NCI-H2196 (cell line): Measurements from ENCODE around the gene DCC.

Experiments
- DNase-seq: peaks from one replicate; lab custom pipeline; 2025; ENCODE audit not compliant: unreplicated experiment; lab: John Stamatoyannopoulos, UW

The DCC gene

GRCh38 chr18:52764316-52764715 is 424.3 kb downstream of the DCC start:
- no peak for DNase-seq

- no peak for DNase-seq
Measured at GRCh38 chr18:52766002-52766545, 426.1 kb downstream of the DCC start.

DNA sequence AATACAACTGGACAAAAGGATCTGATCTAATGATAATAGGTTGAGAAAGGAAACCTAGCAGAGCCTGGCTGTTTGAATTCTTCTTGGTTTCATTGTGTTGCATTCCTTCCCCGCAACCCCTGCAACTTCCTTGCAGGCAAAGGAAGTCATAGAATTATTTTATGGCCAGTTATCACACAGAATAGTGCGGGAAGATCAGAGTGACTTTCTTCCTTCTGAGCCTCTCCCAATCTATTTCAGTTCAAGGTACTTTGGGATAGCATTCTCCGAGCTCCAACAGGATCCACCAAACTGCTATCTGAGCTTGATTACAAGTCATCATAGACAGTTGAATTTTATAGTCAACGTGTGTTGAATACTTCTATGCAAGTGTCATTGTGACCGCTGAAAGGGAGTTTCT is 441.1 kb downstream of the DCC start:
- no peak for DNase-seq

DNA sequence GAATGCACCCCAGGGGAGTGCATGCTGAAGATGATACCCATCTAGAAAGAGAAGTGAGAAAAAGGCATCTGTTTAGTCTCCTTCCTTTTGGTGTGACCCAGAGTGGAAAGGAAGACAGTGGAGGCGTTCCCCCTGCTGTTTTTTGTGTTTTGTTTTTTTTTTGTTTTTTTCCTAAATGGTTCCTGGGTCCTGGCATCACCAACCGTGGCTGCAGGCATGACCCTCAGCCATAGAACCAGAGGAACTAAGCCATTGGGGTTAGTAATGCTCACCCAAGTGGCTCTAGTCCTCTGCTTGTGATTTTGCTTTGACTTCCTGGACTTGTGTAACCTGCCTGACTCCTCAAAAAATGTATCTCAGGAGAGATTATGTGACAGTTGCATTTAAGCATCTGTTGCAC is 451.3 kb downstream of the DCC start:
- no peak for DNase-seq

DNA sequence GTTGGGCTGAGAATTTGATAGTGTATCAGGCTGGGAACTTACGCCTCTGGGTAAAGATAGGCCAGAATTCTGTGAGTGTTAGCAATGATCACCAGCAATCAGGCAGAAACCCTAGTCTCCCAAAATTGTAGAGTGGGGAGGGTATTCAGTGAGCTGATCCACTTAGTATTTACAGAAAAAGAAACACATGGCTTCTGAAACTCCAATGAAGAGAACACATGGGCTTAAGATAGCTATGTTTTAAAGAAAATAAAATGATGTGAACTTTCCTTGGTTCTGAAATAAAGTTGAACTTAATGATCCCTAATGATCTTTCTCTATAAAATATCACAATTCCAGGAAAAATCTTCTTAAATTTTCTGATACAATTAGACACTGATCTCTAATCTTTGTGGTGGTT is 472.8 kb downstream of the DCC start:
- no peak for DNase-seq

GRCh38 chr18:52813635-52814416 is 473.8 kb downstream of the DCC start:
- DNase-seq = no peak

DNA sequence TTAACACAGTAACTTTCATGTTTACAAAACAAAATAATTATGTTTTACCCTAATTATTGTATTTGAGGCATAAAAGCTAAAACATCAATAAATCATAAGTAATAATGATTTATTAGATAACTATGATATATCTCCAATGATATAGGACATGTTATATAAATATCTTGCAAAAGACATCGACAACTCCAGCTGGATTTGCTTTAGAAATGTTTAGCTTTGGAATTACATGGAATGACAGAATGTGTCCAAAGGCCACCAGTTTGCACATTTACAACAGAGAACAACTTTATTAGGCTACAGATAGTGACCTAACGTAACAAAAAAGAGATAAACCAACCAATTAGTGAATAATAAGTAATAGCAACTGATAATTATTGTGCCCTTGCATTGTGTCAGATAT is 475.7 kb downstream of the DCC start:
- no peak for DNase-seq

GRCh38 chr18:52816121-52816520 is 476.1 kb downstream of the DCC start:
- DNase-seq = no peak

DNA sequence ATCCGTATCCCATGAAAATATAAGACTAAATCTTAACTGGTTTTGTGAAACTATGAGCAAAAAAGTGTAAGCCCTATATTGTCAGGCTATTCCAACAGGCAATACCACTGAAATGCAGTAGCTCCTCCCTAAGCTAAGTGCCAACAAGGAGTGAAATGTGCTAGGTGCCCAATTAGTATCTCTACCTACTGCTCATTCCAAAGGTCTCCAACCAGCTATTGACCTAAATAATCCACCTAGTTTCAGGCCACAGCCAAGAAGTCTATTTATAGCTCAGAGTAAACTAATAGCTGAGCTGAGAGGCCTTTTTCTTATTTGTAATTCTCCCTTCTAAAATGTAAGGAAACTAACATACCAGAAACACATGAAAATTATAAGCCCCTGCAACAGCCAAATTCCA is 482.2 kb downstream of the DCC start:
- no peak for DNase-seq

- no peak for DNase-seq
Measured at GRCh38 chr18:52824126-52824525, 484.1 kb downstream of the DCC start.

DNA sequence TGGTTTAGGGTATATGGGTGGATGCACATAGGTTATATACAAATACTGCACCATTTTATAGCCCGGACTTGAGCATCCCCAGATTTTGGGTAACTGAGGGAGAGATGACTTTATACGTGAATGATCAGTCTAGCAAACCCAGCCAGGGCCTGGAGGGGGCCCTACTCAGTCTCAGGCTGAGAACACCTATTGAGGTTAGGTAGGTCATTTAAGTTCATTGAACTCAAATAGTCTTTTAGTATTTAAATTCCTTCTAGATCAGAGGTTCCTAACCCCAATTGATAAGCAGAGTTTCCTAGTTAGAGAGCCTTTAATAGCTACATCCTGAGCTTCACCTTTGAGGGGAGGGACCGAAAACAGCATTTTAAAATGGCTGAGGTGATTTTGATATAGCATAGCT is 487.0 kb downstream of the DCC start:
- DNase-seq = no peak

GRCh38 chr18:52829320-52829719 is 489.3 kb downstream of the DCC start:
- no peak for DNase-seq

GRCh38 chr18:52829876-52830405 is 489.9 kb downstream of the DCC start:
- DNase-seq = no peak

- DNase-seq = no peak
Measured at GRCh38 chr18:52844323-52844722, 504.3 kb downstream of the DCC start.

- DNase-seq = no peak
Measured at GRCh38 chr18:52845036-52845435, 505.0 kb downstream of the DCC start.

DNA sequence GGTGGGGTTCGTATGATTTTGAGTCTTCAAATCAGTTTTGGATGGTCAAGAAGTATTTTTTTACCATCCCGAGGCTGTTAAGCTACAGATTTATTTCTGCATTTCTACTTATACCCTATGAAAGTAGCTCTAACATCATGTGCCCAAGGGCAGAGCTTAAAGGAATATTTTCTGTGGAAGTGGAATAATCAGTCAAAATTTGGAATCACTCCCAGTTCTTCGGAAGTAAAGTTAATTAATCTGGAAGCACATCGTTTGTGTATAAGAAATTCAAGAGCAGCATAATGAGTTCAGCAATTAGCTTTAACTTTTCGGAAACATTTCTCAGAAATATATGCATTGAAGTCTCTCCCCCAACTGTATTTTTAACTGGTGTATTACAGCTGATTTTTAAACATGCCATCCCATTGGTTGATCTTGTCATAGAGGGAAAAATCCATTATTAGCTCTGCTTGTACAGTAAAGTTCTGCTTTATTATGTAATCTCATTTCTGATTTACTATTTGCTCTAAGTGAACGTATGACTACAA is 510.1 kb downstream of the DCC start:
- no peak for DNase-seq

GRCh38 chr18:52861558-52861957 is 521.6 kb downstream of the DCC start:
- DNase-seq = no peak

DNA sequence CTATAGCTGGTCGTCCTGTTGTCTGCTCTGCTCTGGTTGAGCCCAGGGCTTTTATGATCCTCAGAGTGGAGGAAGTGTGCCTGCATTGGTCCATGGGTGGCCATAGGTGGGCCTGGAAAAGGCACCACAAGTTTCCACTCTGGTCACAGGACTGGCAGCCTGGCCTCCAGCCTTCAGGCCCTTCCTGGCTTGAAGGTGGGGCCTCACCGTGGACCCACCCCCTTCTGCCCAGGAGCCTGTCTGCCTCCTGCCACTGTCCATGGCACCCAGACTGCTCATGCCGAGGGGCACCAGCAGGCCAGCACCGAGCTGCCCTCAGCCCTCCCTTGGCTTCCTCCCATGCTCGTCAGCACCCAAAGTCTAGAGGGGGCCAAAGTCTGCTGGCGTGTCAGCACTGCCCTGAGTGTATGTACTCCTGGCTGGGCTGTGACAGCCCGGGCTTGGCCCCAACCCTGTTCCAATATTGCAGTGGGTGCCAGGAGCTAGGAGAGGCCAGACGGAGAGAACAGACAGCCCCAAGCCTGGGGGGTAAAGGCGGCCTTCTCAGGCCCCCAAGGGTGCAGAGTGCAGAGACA is 529.4 kb downstream of the DCC start:
- DNase-seq = no peak

DNA sequence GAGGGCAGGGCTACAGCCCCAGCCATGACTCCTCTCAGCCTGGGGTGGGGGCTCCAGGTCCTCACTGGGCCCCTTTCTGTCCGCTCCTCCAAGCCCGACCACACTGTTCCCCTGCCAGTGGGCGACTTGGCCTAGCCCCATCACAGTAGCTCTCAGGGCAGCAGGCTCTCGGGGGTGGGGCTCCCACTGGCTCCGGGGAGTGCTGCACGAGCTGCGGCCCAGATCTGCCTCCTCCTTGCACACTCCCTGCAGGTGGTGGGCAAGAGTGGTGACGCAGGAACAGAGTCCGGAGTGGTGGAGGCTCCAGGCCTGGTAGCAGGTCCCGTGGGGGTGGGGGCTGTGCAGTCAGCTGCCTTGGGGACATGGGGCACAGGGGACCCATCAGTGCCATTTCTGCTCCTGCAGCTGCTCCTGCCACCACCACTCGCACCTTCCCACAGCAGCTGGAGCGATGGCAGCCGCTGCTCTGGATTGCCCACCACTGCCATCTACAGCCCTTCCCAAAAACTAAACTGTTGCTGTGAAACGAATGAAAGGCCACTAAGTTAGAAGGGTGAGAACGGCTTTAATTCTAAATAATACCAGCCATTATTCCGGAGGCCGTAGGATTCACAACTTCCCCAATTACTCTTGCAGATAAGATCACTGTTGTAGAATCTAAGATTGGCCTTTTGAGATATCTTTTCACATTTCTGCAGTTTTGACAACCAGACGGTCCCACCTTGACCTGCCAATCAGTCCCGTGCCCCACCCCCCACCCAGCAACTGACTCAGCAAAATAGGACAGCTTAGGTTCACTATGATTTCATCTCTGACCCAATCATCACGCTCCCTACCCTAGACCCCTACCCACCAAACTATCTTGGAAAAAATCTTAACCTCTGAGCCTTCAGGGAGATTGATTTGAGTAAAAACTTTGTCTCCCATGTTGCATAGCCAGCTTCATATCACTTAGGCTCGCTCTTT is 530.2 kb downstream of the DCC start:
- no peak for DNase-seq

DNA sequence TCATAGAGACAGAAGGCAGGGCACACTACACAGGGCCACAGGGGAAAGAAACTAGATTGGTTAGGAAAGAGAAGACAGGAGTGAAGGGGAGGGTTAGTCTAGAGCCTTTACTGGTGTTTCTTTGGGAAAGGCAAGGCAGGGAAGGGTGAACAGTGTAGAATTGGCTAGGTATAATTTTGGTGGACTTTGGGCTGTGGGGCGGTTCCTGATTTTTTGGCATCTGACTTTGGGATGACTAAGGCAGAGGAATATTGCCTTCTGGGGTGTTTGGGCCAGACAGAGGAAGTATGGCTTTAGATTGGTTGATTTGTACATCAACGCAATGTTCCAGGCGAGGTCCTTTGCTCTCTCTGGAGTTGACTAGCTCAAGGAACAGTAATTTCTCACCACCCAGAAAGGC is 534.8 kb downstream of the DCC start:
- no peak for DNase-seq

DNA sequence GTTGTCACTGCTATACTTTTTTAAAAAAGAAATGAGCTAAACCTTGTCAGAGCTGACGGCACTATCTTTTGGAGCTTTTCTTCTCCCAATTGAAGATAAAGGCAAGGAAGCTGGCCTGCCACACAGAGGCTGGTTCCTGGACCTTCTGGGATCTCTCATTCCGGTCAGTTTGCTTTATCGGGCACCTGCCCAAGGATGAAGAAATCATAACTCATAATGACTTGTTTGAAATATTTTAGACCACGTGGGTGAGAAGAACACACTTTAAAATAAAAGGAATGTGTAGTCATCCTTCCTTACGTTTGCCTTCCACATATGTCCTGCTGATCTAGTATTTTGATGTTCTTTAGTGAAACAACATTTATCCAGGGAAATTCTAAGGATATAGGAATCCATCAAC is 535.7 kb downstream of the DCC start:
- no peak for DNase-seq
